GM23338 (cell line): ENCODE data around the gene CD58. TPM values are rescaled to one million over a fixed set of nuclear protein-coding genes. Genes with fewer than 3 reads are reported as not detected.

Experiments
- ATAC-seq: fragments of 200-7000 bp; cut with Tn5 transposase; 3 replicates; pipeline ENCODE4 v1.9.1; 2020
- DNase-seq: peaks from one replicate; pipeline ENCODE4 v3.0.0-alpha.2; 2015; ENCODE audit warnings: low spot score
- H2AFZ ChIP-seq: fragments of 200-600 bp; sonication (generic); 2 replicates; pipeline ENCODE4 v1.8.0; 2016; ENCODE audit warnings: antibody characterized with exemption, mild to moderate bottlenecking, moderate library complexity
- H3F3A ChIP-seq: fragments of 200-600 bp; sonication (generic); replicated peaks from 2 replicates; pipeline ENCODE4 v1.8.0; 2017; ENCODE audit warnings: antibody characterized with exemption, mixed run types, low read depth
- H3K27ac ChIP-seq: fragments of 200-600 bp; sonication (generic); 2 replicates; pipeline ENCODE4 v1.6.1; 2016; ENCODE audit warnings: low read depth
- H3K27me3 ChIP-seq: fragments of 200-600 bp; sonication (generic); 2 replicates; pipeline ENCODE4 v1.8.0; 2016; ENCODE audit warnings: mild to moderate bottlenecking, mixed run types, moderate library complexity; ENCODE audit not compliant: insufficient read depth
- H3K36me3 ChIP-seq: fragments of 200-600 bp; sonication (generic); 2 replicates; pipeline ENCODE4 v1.8.0; 2016; ENCODE audit warnings: mild to moderate bottlenecking; ENCODE audit not compliant: insufficient read depth
- H3K4me1 ChIP-seq: fragments of 200-600 bp; sonication (generic); 2 replicates; pipeline ENCODE4 v1.8.0; 2016; ENCODE audit warnings: mild to moderate bottlenecking, moderate library complexity; ENCODE audit not compliant: insufficient read depth
- H3K4me2 ChIP-seq: fragments of 200-600 bp; sonication (generic); 2 replicates; pipeline ENCODE4 v1.7.1; 2017; ENCODE audit warnings: mixed run types
- H3K4me3 ChIP-seq: fragments of 200-600 bp; sonication (generic); 2 replicates; pipeline ENCODE4 v1.6.1; 2016; ENCODE audit warnings: mixed run types
- H3K79me2 ChIP-seq: fragments of 200-600 bp; sonication (generic); replicated peaks from 2 replicates; pipeline ENCODE4 v1.8.0; 2017; ENCODE audit warnings: mild to moderate bottlenecking; ENCODE audit not compliant: insufficient read depth
- H3K9me2 ChIP-seq: fragments of 200-600 bp; sonication (generic); 2 replicates; pipeline ENCODE4 v1.8.0; 2017; ENCODE audit not compliant: insufficient read depth
- H4K20me1 ChIP-seq: fragments of 200-600 bp; sonication (generic); replicated peaks from 2 replicates; pipeline ENCODE4 v1.8.0; 2017; ENCODE audit warnings: mild to moderate bottlenecking; ENCODE audit not compliant: insufficient read depth
- H3K27ac Mint-ChIP-seq: 2 replicates; pipeline ENCODE4 v1.8.0; 2020; ENCODE audit warnings: inconsistent platforms, mild to moderate bottlenecking, moderate library complexity, mixed read lengths
- H3K27me3 Mint-ChIP-seq: 3 replicates; pipeline ENCODE4 v1.8.0; 2022; ENCODE audit warnings: low read depth, mild to moderate bottlenecking, moderate library complexity, mixed read lengths, inconsistent platforms; ENCODE audit not compliant: insufficient read depth, poor library complexity
- H3K36me3 Mint-ChIP-seq: 3 replicates; pipeline ENCODE4 v1.8.0; 2021; ENCODE audit warnings: low read depth, mild to moderate bottlenecking, inconsistent platforms, moderate library complexity, mixed read lengths
- H3K4me1 Mint-ChIP-seq: 3 replicates; pipeline ENCODE4 v1.8.0; 2020; ENCODE audit warnings: mild to moderate bottlenecking, inconsistent platforms, mixed read lengths
- H3K4me3 Mint-ChIP-seq: 3 replicates; pipeline ENCODE4 v1.8.0; 2021; ENCODE audit warnings: moderate library complexity, mild to moderate bottlenecking, inconsistent platforms, mixed read lengths
- H3K9me3 Mint-ChIP-seq: 3 replicates; pipeline ENCODE4 v1.8.0; 2020; ENCODE audit warnings: moderate library complexity, mild to moderate bottlenecking, inconsistent platforms, mixed read lengths
- CREB1 ChIP-seq: fragments of 250-450 bp; sonication (Bioruptor Pico); IDR thresholded peaks from 2 replicates; pipeline ENCODE4 v1.5.0; 2020; ENCODE audit warnings: low read depth, mild to moderate bottlenecking, moderate library complexity
- EZH2 ChIP-seq: fragments of 200-600 bp; sonication (generic); IDR thresholded peaks from one replicate; pipeline ENCODE4 v1.8.0; 2017; ENCODE audit warnings: antibody characterized with exemption, mild to moderate bottlenecking, low read depth; ENCODE audit not compliant: unreplicated experiment
- EZH2phosphoT487 ChIP-seq: fragments of 200-600 bp; sonication (generic); IDR thresholded peaks from one replicate; pipeline ENCODE4 v1.8.1; 2018; ENCODE audit warnings: antibody characterized with exemption; ENCODE audit not compliant: unreplicated experiment
- NANOG ChIP-seq: IDR thresholded peaks from 2 replicates; pipeline ENCODE4 v1.6.1; 2016; ENCODE audit warnings: antibody characterized with exemption, borderline replicate concordance
- POLR2AphosphoS5 ChIP-seq: IDR thresholded peaks from 2 replicates; pipeline ENCODE4 v1.6.1; 2016; ENCODE audit warnings: antibody characterized with exemption, low read depth
- ZNF114 ChIP-seq: fragments of 250-450 bp; sonication (Bioruptor Pico); IDR thresholded peaks from 2 replicates; pipeline ENCODE4 v1.5.0; 2020; ENCODE audit warnings: mild to moderate bottlenecking, moderate library complexity
- ZNF331 ChIP-seq: fragments of 250-450 bp; sonication (Bioruptor Pico); IDR thresholded peaks from 2 replicates; pipeline ENCODE4 v1.5.0; 2020; ENCODE audit warnings: low read depth, mild to moderate bottlenecking, moderate library complexity
- long read RNA-seq: library from polyadenylated mRNA; unstranded; transcript quantifications from one replicate; pipeline ENCODE4 v2.0.0, GENCODE V29; 2020; ENCODE audit not compliant: unreplicated experiment
- polyA plus RNA-seq: library from polyadenylated mRNA; unstranded; fragments of >200 nt; fragmentation: Nextera tagmentation; extraction: Ambion mirVana; gene quantifications from 2 replicates; pipeline ENCODE4 v1.2.1, GENCODE V29; 2016
- total RNA-seq: library from RNA; depleted of rRNA; stranded (reverse); fragments of >200 nt; shearing (Covaris generic); gene quantifications from 2 replicates; pipeline ENCODE4 v1.2.3, GENCODE V29; 2014; rRNA removed
- TF ChIP-seq, protein P1 (sequence below): fragments of 250-450 bp; sonication (Bioruptor Pico); IDR thresholded peaks from 2 replicates; pipeline ENCODE4 v1.5.0; 2020; ENCODE audit warnings: mild to moderate bottlenecking, moderate library complexity
- TF ChIP-seq, protein P2 (sequence below), 2 experiments: fragments of 200-600 bp in 1 of 2; sonication (generic) in 1 of 2; conservative IDR thresholded peaks; 2 replicates each; pipeline versions ENCODE4 v1.5.1 to v1.6.1; 2016 to 2017; ENCODE audit warnings: antibody characterized with exemption in 2 of 2, low read depth in 2 of 2, mild to moderate bottlenecking in 2 of 2, moderate library complexity in 1 of 2
- TF ChIP-seq, protein P3 (sequence below): IDR thresholded peaks from one replicate; pipeline ENCODE4 v1.6.1; 2018; ENCODE audit warnings: antibody characterized with exemption; ENCODE audit not compliant: unreplicated experiment
- TF ChIP-seq, protein P4 (sequence below): IDR thresholded peaks from 2 replicates; pipeline ENCODE4 v1.6.1; 2016; ENCODE audit warnings: antibody characterized with exemption

Gene CD58, protein sequence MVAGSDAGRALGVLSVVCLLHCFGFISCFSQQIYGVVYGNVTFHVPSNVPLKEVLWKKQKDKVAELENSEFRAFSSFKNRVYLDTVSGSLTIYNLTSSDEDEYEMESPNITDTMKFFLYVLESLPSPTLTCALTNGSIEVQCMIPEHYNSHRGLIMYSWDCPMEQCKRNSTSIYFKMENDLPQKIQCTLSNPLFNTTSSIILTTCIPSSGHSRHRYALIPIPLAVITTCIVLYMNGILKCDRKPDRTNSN
- 9.2 and 10.3 TPM in 2 replicates for total RNA-seq
- polyA plus RNA-seq: 11.6 and 12.5 TPM in 2 replicates
- long read RNA-seq, partial matches to known transcripts: 0 of 1 reads
- long read RNA-seq, other reads (novel, unspliced or antisense): 0 of 1 reads

DNA sequence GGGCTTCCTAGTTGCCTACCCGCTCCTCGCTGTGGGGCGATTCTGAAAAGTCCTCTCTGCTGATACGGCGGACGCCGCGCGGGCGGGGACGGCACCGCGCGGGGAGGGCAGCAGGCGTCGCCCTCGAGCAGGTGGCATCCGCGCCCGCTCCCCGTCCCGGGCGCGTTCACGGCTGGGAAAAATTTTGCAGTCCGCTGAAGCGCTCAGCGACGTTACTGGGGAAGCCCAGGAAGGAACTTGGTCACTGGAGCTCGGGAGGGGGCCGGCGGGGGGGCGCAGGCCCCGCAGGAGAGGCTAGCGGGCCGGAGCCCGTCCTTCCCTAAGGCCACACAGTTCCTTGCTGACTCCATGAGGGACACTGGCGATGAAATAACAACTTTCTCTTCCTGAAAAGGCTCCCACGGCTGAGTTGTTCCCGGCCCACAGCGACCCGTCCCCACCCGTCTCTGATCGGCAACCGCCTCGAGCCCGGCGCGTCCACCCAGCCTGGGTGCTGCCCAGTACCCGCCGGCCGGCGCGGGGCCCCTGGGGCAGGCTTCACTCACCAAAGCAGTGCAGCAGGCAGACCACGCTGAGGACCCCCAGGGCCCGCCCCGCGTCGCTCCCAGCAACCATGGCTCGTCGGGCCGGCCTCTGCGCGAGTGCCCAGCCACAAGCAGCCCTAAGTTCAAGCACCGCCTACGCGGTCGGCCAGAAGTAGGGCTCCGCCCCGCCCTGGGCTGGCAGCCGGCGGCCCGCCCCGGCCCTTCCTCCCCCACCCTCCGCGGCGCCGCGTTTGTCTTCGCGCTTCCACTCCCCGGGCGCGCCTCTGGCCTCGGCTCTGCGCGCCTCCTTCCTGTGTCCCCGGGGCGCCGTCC, at the start of gene CD58:
CD58 (minus strand) TSS at position 669 of the 857 bp plus-strand sequence; CDS start at position 615, 54 bp downstream.
- Histone ChIP-seq H3K4me3 (peak within 1 kb of the TSS; percentile 90), H3K27ac (peak within 1 kb of the TSS; percentile 80), H3K27me3 (peaks cover 8% of the 10 kb centered on the region), H3K79me2 (peaks cover 6% of the 10 kb centered on the region; the same call in 1 of the 2 replicates), H4K20me1 (no peaks in the 10 kb centered on the region), H3K4me1 (peaks cover 22% of the 10 kb centered on the region), H3K9me2 (no peaks in the 10 kb centered on the region), H3K4me2 (peak within 1 kb of the TSS; percentile 93), H3K36me3 (no peaks in the 10 kb centered on the region), H2AFZ (peak within 1 kb of the TSS; percentile 98), H3F3A (no peaks in the 10 kb centered on the region; the same call in 1 of the 2 replicates)
- H3K9me3 Mint-ChIP-seq: no peaks in the 10 kb centered on the region
- peaks cover 35% of the 10 kb centered on the region for H3K4me1 Mint-ChIP-seq
- TF ChIP-seq, protein P1, sequence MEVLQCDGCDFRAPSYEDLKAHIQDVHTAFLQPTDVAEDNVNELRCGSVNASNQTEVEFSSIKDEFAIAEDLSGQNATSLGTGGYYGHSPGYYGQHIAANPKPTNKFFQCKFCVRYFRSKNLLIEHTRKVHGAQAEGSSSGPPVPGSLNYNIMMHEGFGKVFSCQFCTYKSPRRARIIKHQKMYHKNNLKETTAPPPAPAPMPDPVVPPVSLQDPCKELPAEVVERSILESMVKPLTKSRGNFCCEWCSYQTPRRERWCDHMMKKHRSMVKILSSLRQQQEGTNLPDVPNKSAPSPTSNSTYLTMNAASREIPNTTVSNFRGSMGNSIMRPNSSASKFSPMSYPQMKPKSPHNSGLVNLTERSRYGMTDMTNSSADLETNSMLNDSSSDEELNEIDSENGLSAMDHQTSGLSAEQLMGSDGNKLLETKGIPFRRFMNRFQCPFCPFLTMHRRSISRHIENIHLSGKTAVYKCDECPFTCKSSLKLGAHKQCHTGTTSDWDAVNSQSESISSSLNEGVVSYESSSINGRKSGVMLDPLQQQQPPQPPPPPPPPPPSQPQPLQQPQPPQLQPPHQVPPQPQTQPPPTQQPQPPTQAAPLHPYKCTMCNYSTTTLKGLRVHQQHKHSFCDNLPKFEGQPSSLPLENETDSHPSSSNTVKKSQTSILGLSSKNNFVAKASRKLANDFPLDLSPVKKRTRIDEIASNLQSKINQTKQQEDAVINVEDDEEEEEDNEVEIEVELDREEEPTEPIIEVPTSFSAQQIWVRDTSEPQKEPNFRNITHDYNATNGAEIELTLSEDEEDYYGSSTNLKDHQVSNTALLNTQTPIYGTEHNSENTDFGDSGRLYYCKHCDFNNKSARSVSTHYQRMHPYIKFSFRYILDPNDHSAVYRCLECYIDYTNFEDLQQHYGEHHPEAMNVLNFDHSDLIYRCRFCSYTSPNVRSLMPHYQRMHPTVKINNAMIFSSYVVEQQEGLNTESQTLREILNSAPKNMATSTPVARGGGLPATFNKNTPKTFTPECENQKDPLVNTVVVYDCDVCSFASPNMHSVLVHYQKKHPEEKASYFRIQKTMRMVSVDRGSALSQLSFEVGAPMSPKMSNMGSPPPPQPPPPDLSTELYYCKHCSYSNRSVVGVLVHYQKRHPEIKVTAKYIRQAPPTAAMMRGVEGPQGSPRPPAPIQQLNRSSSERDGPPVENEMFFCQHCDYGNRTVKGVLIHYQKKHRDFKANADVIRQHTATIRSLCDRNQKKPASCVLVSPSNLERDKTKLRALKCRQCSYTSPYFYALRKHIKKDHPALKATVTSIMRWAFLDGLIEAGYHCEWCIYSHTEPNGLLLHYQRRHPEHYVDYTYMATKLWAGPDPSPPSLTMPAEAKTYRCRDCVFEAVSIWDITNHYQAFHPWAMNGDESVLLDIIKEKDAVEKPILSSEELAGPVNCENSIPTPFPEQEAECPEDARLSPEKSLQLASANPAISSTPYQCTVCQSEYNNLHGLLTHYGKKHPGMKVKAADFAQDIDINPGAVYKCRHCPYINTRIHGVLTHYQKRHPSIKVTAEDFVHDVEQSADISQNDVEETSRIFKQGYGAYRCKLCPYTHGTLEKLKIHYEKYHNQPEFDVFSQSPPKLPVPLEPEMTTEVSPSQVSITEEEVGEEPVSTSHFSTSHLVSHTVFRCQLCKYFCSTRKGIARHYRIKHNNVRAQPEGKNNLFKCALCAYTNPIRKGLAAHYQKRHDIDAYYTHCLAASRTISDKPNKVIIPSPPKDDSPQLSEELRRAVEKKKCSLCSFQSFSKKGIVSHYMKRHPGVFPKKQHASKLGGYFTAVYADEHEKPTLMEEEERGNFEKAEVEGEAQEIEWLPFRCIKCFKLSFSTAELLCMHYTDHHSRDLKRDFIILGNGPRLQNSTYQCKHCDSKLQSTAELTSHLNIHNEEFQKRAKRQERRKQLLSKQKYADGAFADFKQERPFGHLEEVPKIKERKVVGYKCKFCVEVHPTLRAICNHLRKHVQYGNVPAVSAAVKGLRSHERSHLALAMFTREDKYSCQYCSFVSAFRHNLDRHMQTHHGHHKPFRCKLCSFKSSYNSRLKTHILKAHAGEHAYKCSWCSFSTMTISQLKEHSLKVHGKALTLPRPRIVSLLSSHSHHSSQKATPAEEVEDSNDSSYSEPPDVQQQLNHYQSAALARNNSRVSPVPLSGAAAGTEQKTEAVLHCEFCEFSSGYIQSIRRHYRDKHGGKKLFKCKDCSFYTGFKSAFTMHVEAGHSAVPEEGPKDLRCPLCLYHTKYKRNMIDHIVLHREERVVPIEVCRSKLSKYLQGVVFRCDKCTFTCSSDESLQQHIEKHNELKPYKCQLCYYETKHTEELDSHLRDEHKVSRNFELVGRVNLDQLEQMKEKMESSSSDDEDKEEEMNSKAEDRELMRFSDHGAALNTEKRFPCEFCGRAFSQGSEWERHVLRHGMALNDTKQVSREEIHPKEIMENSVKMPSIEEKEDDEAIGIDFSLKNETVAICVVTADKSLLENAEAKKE (CRISPR knock-in tag): peak; percentile 70
- no peak for TF ChIP-seq EZH2phosphoT487
- no peak for TF ChIP-seq ZNF114
- peak; percentile 52 for TF ChIP-seq CREB1 (CRISPR knock-in tag)
- TF ChIP-seq ZNF331: no peak
- TF ChIP-seq EZH2: no peak
- TF ChIP-seq, protein P2, sequence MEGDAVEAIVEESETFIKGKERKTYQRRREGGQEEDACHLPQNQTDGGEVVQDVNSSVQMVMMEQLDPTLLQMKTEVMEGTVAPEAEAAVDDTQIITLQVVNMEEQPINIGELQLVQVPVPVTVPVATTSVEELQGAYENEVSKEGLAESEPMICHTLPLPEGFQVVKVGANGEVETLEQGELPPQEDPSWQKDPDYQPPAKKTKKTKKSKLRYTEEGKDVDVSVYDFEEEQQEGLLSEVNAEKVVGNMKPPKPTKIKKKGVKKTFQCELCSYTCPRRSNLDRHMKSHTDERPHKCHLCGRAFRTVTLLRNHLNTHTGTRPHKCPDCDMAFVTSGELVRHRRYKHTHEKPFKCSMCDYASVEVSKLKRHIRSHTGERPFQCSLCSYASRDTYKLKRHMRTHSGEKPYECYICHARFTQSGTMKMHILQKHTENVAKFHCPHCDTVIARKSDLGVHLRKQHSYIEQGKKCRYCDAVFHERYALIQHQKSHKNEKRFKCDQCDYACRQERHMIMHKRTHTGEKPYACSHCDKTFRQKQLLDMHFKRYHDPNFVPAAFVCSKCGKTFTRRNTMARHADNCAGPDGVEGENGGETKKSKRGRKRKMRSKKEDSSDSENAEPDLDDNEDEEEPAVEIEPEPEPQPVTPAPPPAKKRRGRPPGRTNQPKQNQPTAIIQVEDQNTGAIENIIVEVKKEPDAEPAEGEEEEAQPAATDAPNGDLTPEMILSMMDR (conservative IDR thresholded peaks at IDR 0.05; ENCODE audit: low read depth in 2 of 2): peak; percentile 47 to 62
- TF ChIP-seq, protein P3, sequence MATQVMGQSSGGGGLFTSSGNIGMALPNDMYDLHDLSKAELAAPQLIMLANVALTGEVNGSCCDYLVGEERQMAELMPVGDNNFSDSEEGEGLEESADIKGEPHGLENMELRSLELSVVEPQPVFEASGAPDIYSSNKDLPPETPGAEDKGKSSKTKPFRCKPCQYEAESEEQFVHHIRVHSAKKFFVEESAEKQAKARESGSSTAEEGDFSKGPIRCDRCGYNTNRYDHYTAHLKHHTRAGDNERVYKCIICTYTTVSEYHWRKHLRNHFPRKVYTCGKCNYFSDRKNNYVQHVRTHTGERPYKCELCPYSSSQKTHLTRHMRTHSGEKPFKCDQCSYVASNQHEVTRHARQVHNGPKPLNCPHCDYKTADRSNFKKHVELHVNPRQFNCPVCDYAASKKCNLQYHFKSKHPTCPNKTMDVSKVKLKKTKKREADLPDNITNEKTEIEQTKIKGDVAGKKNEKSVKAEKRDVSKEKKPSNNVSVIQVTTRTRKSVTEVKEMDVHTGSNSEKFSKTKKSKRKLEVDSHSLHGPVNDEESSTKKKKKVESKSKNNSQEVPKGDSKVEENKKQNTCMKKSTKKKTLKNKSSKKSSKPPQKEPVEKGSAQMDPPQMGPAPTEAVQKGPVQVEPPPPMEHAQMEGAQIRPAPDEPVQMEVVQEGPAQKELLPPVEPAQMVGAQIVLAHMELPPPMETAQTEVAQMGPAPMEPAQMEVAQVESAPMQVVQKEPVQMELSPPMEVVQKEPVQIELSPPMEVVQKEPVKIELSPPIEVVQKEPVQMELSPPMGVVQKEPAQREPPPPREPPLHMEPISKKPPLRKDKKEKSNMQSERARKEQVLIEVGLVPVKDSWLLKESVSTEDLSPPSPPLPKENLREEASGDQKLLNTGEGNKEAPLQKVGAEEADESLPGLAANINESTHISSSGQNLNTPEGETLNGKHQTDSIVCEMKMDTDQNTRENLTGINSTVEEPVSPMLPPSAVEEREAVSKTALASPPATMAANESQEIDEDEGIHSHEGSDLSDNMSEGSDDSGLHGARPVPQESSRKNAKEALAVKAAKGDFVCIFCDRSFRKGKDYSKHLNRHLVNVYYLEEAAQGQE: no peak
- TF ChIP-seq POLR2AphosphoS5: peak; percentile 67
- TF ChIP-seq NANOG: no peak
- TF ChIP-seq, protein P4, sequence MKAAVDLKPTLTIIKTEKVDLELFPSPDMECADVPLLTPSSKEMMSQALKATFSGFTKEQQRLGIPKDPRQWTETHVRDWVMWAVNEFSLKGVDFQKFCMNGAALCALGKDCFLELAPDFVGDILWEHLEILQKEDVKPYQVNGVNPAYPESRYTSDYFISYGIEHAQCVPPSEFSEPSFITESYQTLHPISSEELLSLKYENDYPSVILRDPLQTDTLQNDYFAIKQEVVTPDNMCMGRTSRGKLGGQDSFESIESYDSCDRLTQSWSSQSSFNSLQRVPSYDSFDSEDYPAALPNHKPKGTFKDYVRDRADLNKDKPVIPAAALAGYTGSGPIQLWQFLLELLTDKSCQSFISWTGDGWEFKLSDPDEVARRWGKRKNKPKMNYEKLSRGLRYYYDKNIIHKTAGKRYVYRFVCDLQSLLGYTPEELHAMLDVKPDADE: no peak
- peak within 1 kb of the TSS; percentile 75 for H3K4me3 Mint-ChIP-seq
- peak within 1 kb of the TSS; percentile 49; the same call in 1 of the 2 replicates for H3K27ac Mint-ChIP-seq
- H3K36me3 Mint-ChIP-seq: no peaks in the 10 kb centered on the region
- peaks cover 14% of the 10 kb centered on the region for H3K27me3 Mint-ChIP-seq
- DNase-seq (peak; percentile 91), ATAC-seq (peak; percentile 87)
